Medulla oblongata (tissue), 1 donor: ENCODE measurements around the gene PKNOX2.
A peak's percentile ranks its signal among the peaks of the same experiment; 100 is the strongest.

Experiments used
- DNase-seq: peaks from one replicate; pipeline ENCODE4 v3.0.0-alpha.2; 2015; ENCODE audit errors: extremely low spot score

The PKNOX2 gene

GRCh38 chr11:125233736-125234275 lies 69.3 kb downstream of the PKNOX2 start:
- DNase-seq, result no peak

GRCh38 chr11:125235071-125235471 lies 70.5 kb downstream of the PKNOX2 start:
- DNase-seq, result no peak

- no peak for DNase-seq
Measured at GRCh38 chr11:125236072-125236825, 71.7 kb downstream of the PKNOX2 start.

DNA sequence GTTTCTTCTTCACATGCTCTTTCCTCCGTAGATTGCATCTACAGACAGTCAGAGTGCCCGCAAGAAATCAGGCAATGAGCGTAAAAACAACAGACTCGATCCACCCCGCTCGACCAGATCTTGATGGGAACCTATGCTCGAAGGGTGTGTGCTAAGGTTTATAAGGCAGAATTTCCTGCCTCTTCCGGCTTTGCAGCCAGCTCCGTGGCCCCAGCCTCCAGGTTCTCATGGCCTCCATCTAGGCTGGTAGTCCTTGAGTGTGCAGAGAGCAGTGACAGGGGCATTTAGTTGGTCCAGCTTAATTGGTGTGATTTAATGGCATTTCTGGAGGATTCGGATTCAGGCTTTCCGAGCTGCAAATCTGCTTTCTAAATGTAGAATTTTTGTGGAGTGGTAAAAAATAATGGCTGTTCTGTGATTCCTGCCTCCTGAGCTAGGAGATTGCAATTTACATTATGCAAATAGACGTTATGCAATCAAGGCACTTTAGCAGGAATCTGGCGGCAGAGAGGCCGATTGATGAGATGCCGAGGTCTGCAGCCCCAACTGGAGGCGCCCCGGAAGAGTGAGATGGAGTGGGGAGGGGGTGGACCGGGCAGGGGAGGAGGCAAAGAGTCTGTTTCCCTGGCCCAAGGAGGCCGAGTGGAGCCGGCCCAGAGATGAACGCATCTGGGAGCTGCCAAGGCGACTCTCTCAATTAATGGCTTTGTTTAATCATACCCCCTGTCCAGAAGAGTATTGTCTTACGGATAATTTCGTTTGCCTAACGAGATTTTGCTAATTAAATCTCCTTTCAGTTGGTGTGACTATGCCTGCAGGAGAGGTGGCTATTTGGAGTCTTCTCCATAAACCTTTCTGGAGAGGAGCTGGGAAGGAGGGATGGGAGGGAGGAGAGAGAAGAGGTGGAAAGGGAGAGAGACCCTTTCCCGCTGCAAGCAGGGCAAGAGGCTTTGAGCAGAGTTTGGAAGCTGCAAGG lies 75.3 kb downstream of the PKNOX2 start:
- no peak for DNase-seq

GRCh38 chr11:125241104-125241503 lies 76.6 kb downstream of the PKNOX2 start:
- no peak for DNase-seq

GRCh38 chr11:125242141-125242775 lies 77.7 kb downstream of the PKNOX2 start:
- no peak for DNase-seq

GRCh38 chr11:125244166-125244565 lies 79.6 kb downstream of the PKNOX2 start:
- no peak for DNase-seq

GRCh38 chr11:125245299-125245698 lies 80.7 kb downstream of the PKNOX2 start:
- no peak for DNase-seq

GRCh38 chr11:125247431-125247830 lies 82.9 kb downstream of the PKNOX2 start:
- peak; percentile 40 for DNase-seq

DNA sequence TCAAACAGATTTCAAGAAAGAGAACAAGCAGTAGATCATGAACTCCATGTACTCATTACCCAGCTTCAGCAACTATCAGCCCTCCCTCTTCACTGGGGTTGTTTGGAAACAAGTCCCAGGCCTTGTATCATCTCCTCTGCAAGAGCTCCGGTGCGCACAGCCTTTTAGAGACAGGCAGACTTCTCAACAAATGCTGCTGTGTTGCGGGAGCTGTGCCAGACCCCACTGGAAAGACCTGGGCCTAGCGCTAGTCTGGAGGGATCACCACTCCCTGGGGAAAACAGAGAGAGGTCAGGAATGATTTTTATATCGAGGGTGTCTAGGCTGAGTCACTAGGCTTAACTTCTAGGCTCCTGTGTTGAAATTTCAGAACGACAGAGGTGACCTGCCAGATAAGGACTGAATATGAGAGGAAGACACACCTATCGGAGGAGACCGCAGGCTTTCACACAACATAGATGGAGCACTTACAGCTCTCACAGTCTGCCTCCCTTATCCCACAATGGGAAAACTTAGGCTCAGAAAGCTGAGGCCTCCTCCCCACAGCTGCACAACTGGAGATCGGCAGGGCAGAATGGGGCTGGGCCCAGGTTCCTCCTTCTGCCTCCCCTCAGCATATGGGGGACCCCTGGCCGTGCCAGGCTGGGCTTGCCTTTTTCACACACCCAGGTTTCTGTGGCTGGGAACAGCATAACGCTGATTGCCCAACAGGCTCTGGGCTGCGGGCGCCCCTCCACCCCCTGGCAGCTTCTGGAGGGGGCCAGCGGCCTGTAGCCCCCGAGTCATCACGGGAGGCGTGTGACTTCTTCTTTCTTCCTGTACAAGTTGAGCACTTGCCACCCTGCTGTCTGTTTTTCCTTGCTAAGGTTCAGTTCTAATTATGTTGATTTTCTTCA lies 86.0 kb downstream of the PKNOX2 start:
- no peak for DNase-seq

DNA sequence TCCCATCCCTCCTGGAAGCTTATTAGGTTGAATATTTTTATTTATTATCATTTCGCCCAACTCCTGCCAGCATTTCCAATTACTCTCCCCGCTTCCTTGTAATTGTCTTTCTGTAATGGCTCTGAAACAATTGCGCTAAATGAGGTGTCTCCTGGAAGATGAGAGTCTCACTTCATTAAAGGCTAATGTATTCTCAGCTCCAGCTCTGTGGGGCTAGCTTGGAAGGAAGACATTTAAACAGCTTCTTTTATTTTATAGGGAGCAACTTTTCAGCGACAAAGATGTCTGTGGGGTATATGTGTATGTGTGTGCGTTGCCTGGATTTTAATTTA lies 86.6 kb downstream of the PKNOX2 start:
- no peak for DNase-seq

GRCh38 chr11:125251956-125252355 lies 87.4 kb downstream of the PKNOX2 start:
- DNase-seq, result no peak

DNA sequence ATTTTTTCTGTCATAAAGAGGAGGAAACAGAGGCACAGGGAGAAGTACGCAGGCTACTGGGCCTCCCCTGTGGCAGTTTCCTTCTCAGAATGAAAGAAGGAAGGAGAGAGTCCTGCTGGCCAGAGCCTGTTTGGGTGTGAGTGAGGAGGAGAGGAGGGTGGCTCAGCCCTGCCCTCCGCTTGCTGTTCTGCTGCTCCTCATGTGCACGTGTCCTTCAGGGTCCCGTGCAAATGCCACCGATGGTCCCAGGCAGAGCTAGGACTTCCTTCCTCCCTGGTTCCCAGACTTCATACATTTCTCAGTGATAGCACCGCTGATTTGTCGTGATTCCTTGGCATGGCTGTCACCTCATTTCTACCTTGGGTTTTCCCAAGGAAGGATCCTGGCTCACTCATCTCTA lies 88.7 kb downstream of the PKNOX2 start:
- DNase-seq, result no peak

DNA sequence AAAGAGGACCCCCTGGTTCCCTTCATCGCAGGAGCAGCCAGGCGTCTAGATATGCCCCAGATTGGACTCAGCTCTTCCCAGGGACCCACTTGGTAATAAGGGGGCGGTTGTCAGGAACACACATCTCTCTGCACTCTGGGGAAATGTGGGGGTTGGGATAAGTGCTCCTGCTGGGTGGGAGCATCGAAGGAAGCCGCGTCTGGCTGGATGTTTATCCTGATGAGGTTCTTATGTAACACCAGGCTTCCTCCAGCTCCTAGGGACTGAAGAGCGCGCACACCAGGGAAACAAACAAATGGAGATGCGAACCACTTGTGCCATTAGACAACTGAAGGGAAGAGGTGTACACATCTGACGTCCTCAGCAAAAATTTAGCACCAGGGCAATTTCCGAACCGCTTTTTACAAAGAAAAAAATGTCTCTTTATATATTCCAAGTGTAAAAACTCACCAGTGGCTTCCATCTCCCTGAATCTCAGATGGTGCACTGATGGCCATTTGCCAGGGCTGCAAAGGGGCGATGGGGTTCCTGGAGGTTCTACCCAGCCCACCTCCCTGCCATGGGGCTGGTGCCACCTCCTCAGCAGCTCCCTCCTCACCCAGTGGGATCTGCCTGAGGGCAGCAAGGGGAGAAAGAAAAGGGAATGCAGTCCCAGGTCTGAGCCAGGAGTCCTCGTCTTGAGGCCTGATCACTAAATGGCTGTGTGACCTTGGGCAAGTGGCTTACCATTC lies 89.4 kb downstream of the PKNOX2 start:
- DNase-seq, result no peak

DNA sequence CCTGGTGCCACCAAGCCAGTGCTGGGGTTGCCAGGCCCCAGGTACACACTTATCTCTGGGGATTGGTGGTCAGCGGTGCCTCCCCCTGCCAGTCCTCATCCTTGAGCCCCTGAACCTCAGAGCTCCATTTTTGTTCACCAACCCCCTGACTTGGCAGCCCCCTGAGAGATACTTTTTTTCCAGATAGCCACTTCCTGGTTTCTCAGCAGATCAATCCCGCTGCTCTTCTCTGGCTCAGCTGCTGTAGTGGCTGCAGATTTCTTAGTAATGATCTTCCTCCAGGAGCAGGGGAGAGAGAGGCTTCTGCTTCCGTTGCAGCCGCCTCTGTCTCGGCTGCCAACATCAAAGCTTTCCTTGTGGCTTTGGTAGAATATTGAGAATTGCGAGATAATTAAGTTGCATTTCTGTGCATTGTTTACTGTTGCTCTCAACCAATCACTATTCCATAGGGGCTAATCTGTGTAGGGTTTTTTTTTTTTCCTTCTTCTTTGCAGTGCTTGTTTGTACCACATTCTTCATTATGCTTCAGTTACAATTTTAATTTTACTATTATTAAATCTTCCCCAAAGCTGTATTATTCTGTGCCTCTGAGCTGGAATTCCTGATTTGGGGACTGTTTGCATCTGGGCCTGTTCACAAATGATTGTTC lies 92.1 kb downstream of the PKNOX2 start:
- DNase-seq, result no peak

DNA sequence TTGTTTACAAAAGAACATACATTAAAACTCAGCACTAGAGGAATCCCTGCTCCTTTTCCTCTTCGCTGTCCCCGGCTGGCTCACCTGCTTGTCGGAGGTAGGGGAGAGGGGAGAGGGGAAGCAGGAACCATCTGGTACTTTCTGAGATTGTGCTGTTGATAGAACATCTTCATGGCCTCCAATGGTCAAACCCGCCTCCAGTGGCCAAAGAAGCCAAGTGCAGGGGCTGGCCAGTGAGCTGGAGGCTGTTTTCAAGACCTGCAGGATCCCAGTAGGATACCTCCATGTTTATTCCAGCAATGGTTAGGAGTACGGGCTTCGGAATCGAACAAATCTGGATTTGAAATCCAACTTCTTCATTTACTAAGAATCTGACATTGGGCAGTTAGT lies 92.6 kb downstream of the PKNOX2 start:
- DNase-seq, result no peak

DNA sequence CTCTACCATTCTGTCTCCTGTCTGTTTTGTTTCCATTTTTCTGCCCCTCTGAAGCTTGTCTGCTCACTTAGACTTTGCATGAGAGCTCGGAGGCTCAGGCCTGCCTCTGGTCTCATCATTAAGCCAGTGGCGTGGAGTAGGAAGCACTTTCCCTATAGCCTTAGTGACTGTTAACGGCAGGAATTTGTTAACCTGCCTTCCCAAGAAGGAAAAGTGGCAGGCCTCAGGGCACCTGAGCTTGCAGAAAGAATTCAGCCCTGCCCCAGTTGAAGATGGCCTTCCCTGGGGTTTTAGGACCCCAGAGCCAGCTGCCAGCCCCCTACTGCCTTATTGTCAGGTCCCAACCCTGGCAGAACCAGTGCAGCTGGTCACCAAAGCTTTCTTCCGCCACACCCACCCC lies 93.2 kb downstream of the PKNOX2 start:
- no peak for DNase-seq

GRCh38 chr11:125258291-125259032 lies 93.9 kb downstream of the PKNOX2 start:
- DNase-seq, result no peak

- no peak for DNase-seq
Measured at GRCh38 chr11:125261588-125261987, 97.0 kb downstream of the PKNOX2 start.
